GM18858 (cell line): ENCODE data around the gene HDAC4.

Source experiments
- ATAC-seq: cut with Tn5 transposase; IDR thresholded peaks from one replicate; pipeline ENCODE4 v1.9.1; 2021; ENCODE audit not compliant: unreplicated experiment

The HDAC4 gene

DNA sequence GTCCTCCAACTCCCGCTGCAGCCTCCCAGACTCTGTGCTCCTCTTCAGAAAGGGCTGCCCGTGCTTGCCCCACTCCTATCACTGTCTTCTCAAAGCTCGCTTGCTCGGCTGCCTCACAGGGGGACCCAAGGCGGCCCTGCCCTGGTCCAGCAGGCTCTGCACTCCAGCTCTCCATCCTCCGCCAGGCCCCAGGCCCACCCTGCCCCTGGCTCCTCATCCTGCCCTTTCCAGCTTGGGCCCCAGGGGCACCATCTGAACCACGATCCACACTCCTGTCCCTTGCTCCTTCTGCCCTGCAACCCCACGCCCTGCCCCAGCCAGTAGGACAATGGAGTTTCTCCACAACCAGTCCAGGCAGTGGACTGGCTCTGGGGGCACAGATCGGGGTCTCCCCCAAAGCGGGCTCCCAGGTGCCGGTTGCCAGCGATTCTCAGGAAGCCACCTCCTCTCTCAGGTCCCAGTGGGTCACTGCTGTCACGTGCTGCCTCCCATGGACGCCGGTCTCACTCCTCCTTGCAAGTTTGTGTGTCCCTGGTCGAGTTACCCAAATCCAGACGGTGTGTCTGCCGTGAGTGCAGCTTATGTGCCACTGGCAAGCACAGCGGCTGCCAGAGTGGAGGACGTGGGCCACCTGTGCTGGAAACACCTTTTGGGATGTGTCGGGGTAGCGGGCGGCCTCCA, 238.5 kb downstream of the HDAC4 start:
- no peak for ATAC-seq

- no peak for ATAC-seq
Observed at GRCh38 chr2:239161711-239162140, 239.1 kb downstream of the HDAC4 start.

- no peak for ATAC-seq
Observed at GRCh38 chr2:239160226-239161143, 240.3 kb downstream of the HDAC4 start.

DNA sequence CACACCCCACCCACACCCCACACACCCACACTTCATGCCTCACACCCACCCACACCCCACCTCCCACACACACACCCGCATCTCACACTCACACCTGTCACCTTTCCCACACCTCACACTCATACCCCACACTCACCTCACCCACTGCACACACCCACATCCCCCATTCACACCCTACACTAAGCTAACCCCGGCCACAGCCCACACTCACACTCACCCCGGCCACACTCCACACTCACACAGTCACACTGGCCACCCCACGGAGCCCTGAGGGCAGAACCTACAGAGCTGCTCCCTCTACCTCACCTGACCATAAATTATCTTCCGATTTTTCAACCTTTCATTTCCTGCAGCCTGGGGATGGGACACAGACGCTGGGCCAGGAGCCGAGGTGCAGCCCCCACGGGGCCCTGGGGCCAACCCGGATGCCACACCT, 241.3 kb downstream of the HDAC4 start:
- no peak for ATAC-seq

GRCh38 chr2:239158641-239159475, 242.0 kb downstream of the HDAC4 start:
- ATAC-seq: no peak

GRCh38 chr2:239157771-239158170, 243.0 kb downstream of the HDAC4 start:
- ATAC-seq: no peak

DNA sequence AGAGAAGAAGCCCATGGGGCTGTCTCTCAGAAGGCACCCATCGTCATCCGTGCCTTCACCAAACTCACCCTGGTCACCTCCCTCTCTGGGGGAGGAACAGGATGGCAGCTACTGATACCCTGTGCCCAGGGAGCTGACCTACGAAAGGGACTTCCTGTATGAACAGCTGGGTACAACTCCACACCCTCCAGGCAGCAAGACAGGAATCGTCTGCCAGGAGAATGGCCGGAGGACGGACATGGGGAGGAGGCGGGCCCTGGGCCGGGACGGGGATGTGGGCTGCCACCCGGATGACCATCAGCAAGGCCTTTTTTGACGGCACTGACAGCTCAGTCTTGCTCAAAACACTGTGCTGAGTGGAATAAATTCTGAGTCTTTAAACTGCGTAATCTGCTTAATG, 243.6 kb downstream of the HDAC4 start:
- no peak for ATAC-seq

GRCh38 chr2:239156516-239157265, 244.1 kb downstream of the HDAC4 start:
- no peak for ATAC-seq

DNA sequence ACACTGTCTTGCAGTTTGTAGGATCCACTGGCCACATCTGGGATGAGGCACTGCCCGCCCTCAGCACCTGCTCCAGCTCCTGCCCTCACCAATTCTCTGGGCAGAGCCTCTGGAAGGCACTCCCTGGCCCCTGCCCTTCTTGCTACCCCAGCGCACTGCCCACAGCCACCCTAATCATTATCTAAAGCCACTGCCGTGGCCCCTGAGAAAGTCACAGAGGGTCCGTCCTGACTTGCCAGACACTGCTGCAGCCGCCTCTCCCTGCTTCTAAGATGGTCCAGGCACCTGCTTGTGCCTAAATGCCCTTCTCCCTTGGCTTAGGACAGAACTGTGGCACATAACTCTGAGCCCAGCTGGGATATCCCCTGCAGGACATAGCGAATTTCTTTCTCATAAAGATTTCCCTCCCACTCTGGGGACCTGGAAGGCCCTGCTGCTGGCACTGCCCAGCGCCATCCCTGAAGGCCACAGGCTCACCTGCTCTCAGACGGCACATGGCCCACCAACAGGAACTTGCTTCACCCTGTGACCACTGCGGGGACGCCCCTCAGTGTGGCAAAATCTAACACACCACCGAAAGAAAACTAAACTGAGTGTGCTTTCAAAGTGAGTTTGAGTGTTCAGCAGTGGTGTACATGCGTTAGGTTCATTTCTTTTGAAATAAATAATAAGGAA, 244.9 kb downstream of the HDAC4 start:
- no peak for ATAC-seq

- no peak for ATAC-seq
Observed at GRCh38 chr2:239154971-239155805, 245.6 kb downstream of the HDAC4 start.

GRCh38 chr2:239153806-239154591, 246.8 kb downstream of the HDAC4 start:
- ATAC-seq: no peak

GRCh38 chr2:239152916-239153305, 247.9 kb downstream of the HDAC4 start:
- no peak for ATAC-seq

DNA sequence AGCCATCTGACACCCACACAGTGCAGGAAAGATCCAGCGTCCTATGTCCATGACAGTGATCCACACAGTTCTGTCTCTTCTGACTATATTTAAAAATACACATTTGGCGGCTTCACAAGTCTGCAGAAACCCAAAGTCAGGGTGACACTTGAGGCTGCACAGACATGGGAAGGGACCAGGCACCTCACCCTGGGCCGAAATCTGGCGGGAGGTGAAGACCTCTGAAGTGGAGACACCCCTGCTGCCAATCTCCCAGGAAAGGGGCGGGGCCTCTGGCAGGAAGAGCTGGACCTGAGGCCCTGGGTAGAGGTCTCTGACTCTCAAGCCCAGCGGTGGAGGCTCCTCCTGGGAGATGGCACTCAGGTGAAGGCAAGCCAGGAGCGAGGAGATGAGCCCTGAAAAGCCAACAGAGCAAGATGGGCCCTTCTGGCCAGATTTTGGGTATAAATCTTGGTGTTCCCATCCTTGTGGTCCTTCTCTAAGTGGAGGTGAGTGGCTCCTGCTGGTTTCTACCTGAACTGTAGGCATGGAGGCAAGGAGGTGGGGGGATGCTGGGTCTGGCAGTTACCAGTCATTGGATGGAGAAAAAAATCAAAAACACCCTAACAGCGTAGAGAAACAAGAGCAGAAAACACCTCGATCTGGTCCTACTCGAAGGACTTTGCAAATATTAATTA, 248.4 kb downstream of the HDAC4 start:
- no peak for ATAC-seq

- no peak for ATAC-seq
Observed at GRCh38 chr2:239151201-239152131, 249.4 kb downstream of the HDAC4 start.

- ATAC-seq: no peak
Observed at GRCh38 chr2:239150125-239151011, 250.5 kb downstream of the HDAC4 start.

GRCh38 chr2:239149501-239149900, 251.3 kb downstream of the HDAC4 start:
- no peak for ATAC-seq
